BJ (cell line): Measurements from ENCODE around the gene TP53RK. TPM values are rescaled to one million over a fixed set of nuclear protein-coding genes. Genes with fewer than 3 reads are reported as not detected.

Experiments
- CTCF ChIA-PET: fragments of 350-600 bp; formaldehyde crosslinking; extraction: SDS; loops from one replicate; lab custom pipeline; 2021; ENCODE audit warnings: antibody characterized with exemption, inconsistent platforms; lab: Yijun Ruan, JAX
- POLR2A ChIA-PET: fragments of 300-600 bp; sonication (Branson Sonifier 250); formaldehyde crosslinking; extraction: SDS; loops from one replicate; lab custom pipeline; 2021; ENCODE audit warnings: antibody characterized with exemption; lab: Charles Lee
- DNase-seq: peaks from one replicate; pipeline ENCODE4 v3.0.0-alpha.2; 2011; ENCODE audit warnings: low read depth
- H3K27me3 ChIP-seq: 2 replicates; pipeline ENCODE4 v1.6.0; 2011; ENCODE audit warnings: low read length; ENCODE audit not compliant: control insufficient read depth, insufficient read depth
- H3K36me3 ChIP-seq: 2 replicates; pipeline ENCODE4 v1.5.1; 2011; ENCODE audit warnings: low read length; ENCODE audit not compliant: control insufficient read depth, insufficient read depth
- H3K4me3 ChIP-seq: 2 replicates; pipeline ENCODE4 v1.5.1; 2011; ENCODE audit warnings: low read depth, mild to moderate bottlenecking, control low read depth, low read length
- polyA plus RNA-seq: library from polyadenylated mRNA; depleted of rRNA; stranded (reverse); fragments of >200 nt; gene quantifications from 2 replicates; pipeline ENCODE4 v1.2.3, GENCODE V29; 2011
- TF ChIP-seq, protein P1 (sequence below): IDR thresholded peaks from 2 replicates; pipeline ENCODE4 v1.5.1; 2011; ENCODE audit warnings: low read depth, mild to moderate bottlenecking, control low read depth, inconsistent platforms, low read length, moderate library complexity; ENCODE audit not compliant: insufficient read depth

Gene TP53RK
- polyA plus RNA-seq, 1 experiment = 7.2 TPM

- CTCF ChIA-PET = no interaction called here
- POLR2A ChIA-PET = no interaction called here
- no peak for DNase-seq
- Histone ChIP-seq H3K4me3 (no peak overlapping the region), H3K36me3 (peaks cover 2% of the 10 kb centered on the region), H3K27me3 (no peaks in the 10 kb centered on the region)
- TF ChIP-seq, protein P1, sequence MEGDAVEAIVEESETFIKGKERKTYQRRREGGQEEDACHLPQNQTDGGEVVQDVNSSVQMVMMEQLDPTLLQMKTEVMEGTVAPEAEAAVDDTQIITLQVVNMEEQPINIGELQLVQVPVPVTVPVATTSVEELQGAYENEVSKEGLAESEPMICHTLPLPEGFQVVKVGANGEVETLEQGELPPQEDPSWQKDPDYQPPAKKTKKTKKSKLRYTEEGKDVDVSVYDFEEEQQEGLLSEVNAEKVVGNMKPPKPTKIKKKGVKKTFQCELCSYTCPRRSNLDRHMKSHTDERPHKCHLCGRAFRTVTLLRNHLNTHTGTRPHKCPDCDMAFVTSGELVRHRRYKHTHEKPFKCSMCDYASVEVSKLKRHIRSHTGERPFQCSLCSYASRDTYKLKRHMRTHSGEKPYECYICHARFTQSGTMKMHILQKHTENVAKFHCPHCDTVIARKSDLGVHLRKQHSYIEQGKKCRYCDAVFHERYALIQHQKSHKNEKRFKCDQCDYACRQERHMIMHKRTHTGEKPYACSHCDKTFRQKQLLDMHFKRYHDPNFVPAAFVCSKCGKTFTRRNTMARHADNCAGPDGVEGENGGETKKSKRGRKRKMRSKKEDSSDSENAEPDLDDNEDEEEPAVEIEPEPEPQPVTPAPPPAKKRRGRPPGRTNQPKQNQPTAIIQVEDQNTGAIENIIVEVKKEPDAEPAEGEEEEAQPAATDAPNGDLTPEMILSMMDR = no peak
These were observed 30.8 kb upstream of the TP53RK start for GRCh38 chr20:46720019-46720418.

GRCh38 chr20:46717818-46718541, 28.7 kb upstream of the TP53RK start:
- Histone ChIP-seq H3K36me3 (0 out of 2 replicates have a peak, but pooled peaks cover 1% of the 10 kb centered on the region), H3K4me3 (no peak overlapping the region), H3K27me3 (no peaks in the 10 kb centered on the region)
- DNase-seq = no peak
- TF ChIP-seq, protein P1 = no peak
- ChIA-PET CTCF (no interaction called here), POLR2A (interaction anchor here (0.7 kb wide), 1 partner anchor 328 kb away, joined by 3 read pairs; no protein-coding TSS in a partner anchor)

DNA sequence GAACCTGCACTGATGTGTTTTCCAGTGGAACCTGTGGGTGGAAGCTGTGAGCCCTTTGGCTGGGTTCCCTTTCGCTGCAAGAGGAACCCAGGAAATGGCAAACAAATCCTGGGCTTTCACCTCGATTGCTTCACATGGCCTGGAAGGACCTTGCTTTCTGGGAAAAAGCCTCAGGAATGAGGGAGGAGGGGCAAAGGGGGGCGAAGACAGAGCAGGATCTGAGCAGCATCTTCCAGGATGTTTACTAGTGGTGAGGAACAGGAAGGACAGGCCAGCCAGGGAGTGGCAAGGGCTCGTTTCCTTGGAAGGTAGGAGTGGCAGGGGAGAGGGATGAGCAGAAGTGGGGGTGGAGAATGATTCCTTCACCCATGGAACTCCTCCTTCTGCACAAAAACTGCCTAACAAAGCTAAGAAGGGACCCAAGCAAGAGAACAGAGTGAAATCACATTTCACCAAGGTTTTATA, 26.1 kb upstream of the TP53RK start:
- ChIA-PET CTCF (interaction anchor here (1.1 to 1.7 kb wide), 5 partner anchors 9 to 157 kb away, joined by 3 to 9 read pairs (median 3); no protein-coding TSS in a partner anchor), POLR2A (no interaction called here)
- Histone ChIP-seq H3K4me3 (no peak overlapping the region), H3K27me3 (no peaks in the 10 kb centered on the region), H3K36me3 (peaks cover 3% of the 10 kb centered on the region; the same call in 1 of the 2 replicates)
- TF ChIP-seq, protein P1 = peak; percentile 52
- peak; percentile 66 for DNase-seq

- Histone ChIP-seq H3K27me3 (no peaks in the 10 kb centered on the region), H3K36me3 (peaks cover 2% of the 10 kb centered on the region; the same call in 1 of the 2 replicates), H3K4me3 (no peak overlapping the region)
- ChIA-PET CTCF (interaction anchor here (1.7 kb wide), 2 partner anchors 8 to 11 kb away, joined by 4 to 9 read pairs; no protein-coding TSS in a partner anchor), POLR2A (no interaction called here)
- DNase-seq = no peak
- TF ChIP-seq, protein P1 = no peak
These were observed 25.0 kb upstream of the TP53RK start for GRCh38 chr20:46713957-46714834.
